AG09319 (cell line): ENCODE measurements around the gene RNF141.
A peak's percentile ranks its signal among the peaks of the same experiment; 100 is the strongest.

Experiments used
- DNase-seq: peaks from one replicate; pipeline ENCODE4 v3.0.0-alpha.2; 2010; ENCODE audit warnings: low read depth; ENCODE audit errors: extremely low read depth
- CTCF ChIP-seq: IDR thresholded peaks from 2 replicates; pipeline ENCODE4 v1.5.1; 2011; ENCODE audit warnings: low read depth, mild to moderate bottlenecking, inconsistent platforms, low read length, moderate library complexity

Gene RNF141

GRCh38 chr11:10568486-10568941 lies 27.5 kb upstream of the RNF141 start, which contains the start of gene LYVE1:
Gene LYVE1 (minus strand): TSS chr11:10568665. CDS start chr11:10568532, 133 bp downstream.
- TF ChIP-seq CTCF: no peak
- DNase-seq: no peak

GRCh38 chr11:10567446-10567845 lies 26.5 kb upstream of the RNF141 start:
- DNase-seq: no peak
- TF ChIP-seq CTCF: no peak

GRCh38 chr11:10566257-10566957 lies 25.4 kb upstream of the RNF141 start:
- no peak for TF ChIP-seq CTCF

GRCh38 chr11:10565493-10565892 lies 24.5 kb upstream of the RNF141 start:
- no peak for DNase-seq
- TF ChIP-seq CTCF: no peak

More at GRCh38 chr11:10566257-10566957, 25.4 kb upstream of the RNF141 start:
- DNase-seq: no peak

- no peak for DNase-seq
- peak; percentile 55 for TF ChIP-seq CTCF
Measured at GRCh38 chr11:10564696-10565318, 23.8 kb upstream of the RNF141 start.

GRCh38 chr11:10564030-10564429 lies 23.0 kb upstream of the RNF141 start:
- no peak for TF ChIP-seq CTCF
- no peak for DNase-seq

- no peak for TF ChIP-seq CTCF
- DNase-seq: no peak
Measured at GRCh38 chr11:10561947-10562346, 21.0 kb upstream of the RNF141 start.
